Measurements from ENCODE around the gene ZDHHC14. TPM values are rescaled to one million over a fixed set of nuclear protein-coding genes. Genes with fewer than 3 reads are reported as not detected.
A peak's percentile ranks its signal among the peaks of the same experiment; 100 is the strongest.

The ZDHHC14 gene
- total RNA-seq, 6 experiments from 2014 or later, result 5.2 to 6.7 (median 6.0) TPM

DNA sequence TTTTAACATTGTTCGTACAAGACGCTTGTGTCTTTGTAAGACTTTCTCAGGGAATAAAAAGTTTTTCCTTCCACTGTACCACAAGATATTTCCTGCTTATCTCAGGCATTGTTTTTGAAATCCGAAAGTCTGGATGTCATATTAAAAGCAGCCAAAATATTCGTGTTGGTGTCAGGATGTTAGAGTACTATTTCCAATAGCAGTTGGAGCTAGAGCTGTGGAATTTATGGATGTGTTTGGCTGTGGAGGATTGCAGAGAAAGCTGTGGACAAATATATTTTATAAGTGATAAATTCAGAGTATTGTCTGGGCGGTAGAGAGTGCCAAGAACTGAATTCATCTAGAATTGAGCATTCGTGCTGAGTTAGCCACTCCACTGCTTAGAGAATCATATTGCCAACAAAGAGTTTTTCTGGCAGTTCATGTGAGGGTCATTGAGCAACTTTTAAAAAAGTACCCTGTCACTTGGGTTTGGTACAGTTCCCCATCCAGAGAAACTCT, 57.7 kb downstream of the ZDHHC14 start:
- no peak for DNase-seq
- H3K27me3 Mint-ChIP-seq (ENCODE audit: insufficient read depth), result no peaks in the 10 kb centered on the region
- H3K4me1 Mint-ChIP-seq (ENCODE audit: low read depth), result peaks cover 40% of the 10 kb centered on the region
- TF ChIP-seq, protein P1, sequence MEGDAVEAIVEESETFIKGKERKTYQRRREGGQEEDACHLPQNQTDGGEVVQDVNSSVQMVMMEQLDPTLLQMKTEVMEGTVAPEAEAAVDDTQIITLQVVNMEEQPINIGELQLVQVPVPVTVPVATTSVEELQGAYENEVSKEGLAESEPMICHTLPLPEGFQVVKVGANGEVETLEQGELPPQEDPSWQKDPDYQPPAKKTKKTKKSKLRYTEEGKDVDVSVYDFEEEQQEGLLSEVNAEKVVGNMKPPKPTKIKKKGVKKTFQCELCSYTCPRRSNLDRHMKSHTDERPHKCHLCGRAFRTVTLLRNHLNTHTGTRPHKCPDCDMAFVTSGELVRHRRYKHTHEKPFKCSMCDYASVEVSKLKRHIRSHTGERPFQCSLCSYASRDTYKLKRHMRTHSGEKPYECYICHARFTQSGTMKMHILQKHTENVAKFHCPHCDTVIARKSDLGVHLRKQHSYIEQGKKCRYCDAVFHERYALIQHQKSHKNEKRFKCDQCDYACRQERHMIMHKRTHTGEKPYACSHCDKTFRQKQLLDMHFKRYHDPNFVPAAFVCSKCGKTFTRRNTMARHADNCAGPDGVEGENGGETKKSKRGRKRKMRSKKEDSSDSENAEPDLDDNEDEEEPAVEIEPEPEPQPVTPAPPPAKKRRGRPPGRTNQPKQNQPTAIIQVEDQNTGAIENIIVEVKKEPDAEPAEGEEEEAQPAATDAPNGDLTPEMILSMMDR (IDR thresholded peaks at IDR 0.05), result no peak
- H3K27ac Mint-ChIP-seq, result no peak overlapping the region
- H3K9me3 Mint-ChIP-seq, result no peaks in the 10 kb centered on the region
- no peak overlapping the region for H3K4me3 Mint-ChIP-seq
- peaks cover 8% of the 10 kb centered on the region; the same call in 1 of the 2 replicates for H3K36me3 Mint-ChIP-seq (ENCODE audit: low read depth)

DNA sequence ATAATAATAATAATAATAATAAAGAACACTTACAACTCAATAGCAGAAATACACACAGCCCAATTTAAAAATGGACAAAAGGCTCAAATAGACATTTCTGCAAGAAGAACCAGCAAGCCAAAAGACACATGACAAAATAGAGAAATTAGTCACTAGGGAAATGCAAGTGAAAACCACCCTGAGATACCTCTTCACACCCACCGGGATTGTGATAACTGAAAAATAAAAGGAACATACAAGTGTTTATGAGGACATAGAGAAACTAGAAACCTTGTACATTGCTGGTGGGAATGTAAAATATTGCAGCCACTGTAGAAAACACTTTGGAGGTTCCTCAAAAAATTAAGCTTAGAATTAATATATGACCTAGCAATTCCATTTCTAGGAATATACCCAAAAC, 59.2 kb downstream of the ZDHHC14 start:
- peaks cover 34% of the 10 kb centered on the region for H3K4me1 Mint-ChIP-seq (ENCODE audit: low read depth)
- DNase-seq, result no peak
- TF ChIP-seq, protein P1 (IDR thresholded peaks at IDR 0.05), result no peak

DNA sequence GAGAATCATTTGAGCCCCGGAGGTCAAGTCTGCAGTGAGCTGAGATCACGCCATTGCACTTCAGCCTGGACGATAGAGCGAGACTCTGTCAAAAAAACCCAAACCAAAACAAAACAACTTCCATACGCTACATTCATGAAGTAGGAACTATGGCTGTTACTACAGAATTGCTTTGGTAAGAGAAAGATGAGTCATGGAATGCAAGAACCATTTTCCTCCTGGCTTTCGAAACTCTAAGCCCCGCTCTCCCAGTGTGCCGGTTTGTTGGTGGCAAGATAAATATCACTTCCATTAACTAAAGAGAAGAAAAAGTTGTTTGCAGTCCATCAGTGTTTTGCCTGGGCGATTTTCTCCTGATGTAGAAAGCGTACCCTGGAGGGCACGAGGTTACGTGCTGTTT, 61.3 kb downstream of the ZDHHC14 start:
- peaks cover 8% of the 10 kb centered on the region; the same call in 1 of the 2 replicates for H3K36me3 Mint-ChIP-seq (ENCODE audit: low read depth)
- TF ChIP-seq, protein P1 (IDR thresholded peaks at IDR 0.05), result no peak
- DNase-seq, result peak; percentile 39
- peaks cover 39% of the 10 kb centered on the region for H3K4me1 Mint-ChIP-seq (ENCODE audit: low read depth)
- H3K9me3 Mint-ChIP-seq, result no peaks in the 10 kb centered on the region
- H3K27me3 Mint-ChIP-seq (ENCODE audit: insufficient read depth), result no peaks in the 10 kb centered on the region
- peak overlapping the region; percentile 31; the same call in 1 of the 2 replicates for H3K27ac Mint-ChIP-seq
- H3K4me3 Mint-ChIP-seq, result peak overlapping the region; percentile 55; the same call in 1 of the 2 replicates

More for the DNA sequence above, 59.2 kb downstream of the ZDHHC14 start:
- H3K9me3 Mint-ChIP-seq, result no peaks in the 10 kb centered on the region
- H3K4me3 Mint-ChIP-seq, result no peak overlapping the region
- peaks cover 8% of the 10 kb centered on the region; the same call in 1 of the 2 replicates for H3K36me3 Mint-ChIP-seq (ENCODE audit: low read depth)
- H3K27ac Mint-ChIP-seq, result no peak overlapping the region
- H3K27me3 Mint-ChIP-seq (ENCODE audit: insufficient read depth), result no peaks in the 10 kb centered on the region

DNA sequence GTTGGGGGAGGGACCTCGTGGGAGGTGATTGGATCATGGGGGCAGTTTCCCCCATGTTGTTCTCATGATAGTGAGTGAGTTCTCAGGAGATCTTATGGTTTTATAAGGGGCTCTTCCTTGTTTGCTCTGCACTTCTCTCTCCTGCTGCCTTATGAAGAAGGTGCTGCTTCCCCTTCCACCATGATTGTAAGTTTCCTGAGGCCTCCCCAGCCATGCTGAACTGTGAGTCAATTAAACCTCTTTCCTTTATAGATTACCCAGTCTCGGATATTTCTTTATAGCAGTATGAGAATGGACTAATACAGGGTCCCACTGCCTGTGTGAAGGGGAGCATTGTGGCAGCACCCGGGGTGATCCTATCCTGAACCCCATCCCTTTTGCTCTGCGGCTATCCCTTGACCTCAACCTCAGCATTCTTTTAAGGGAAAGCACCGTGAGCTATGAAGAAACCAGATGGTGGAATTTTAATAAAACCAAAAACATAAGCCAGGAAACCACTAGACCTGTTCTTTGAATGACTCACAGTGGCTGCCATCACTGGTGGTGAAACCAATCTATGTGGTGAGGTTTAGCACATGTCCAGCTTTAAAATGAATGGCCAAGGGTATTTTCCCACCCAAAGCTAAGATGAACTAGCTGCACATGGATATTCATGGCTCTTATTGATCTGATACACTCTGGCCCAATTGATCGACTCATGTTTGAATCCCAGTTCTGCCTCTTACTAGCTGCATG, 62.2 kb downstream of the ZDHHC14 start:
- Mint-ChIP-seq H3K4me1 (ENCODE audit: low read depth) (peaks cover 37% of the 10 kb centered on the region), H3K27me3 (ENCODE audit: insufficient read depth) (no peaks in the 10 kb centered on the region), H3K4me3 (no peak overlapping the region), H3K36me3 (ENCODE audit: low read depth) (peaks cover 8% of the 10 kb centered on the region; the same call in 1 of the 2 replicates), H3K9me3 (no peaks in the 10 kb centered on the region), H3K27ac (peak overlapping the region; percentile 65)
- peak; percentile 63 for DNase-seq
- TF ChIP-seq, protein P1 (IDR thresholded peaks at IDR 0.05), result no peak

DNA sequence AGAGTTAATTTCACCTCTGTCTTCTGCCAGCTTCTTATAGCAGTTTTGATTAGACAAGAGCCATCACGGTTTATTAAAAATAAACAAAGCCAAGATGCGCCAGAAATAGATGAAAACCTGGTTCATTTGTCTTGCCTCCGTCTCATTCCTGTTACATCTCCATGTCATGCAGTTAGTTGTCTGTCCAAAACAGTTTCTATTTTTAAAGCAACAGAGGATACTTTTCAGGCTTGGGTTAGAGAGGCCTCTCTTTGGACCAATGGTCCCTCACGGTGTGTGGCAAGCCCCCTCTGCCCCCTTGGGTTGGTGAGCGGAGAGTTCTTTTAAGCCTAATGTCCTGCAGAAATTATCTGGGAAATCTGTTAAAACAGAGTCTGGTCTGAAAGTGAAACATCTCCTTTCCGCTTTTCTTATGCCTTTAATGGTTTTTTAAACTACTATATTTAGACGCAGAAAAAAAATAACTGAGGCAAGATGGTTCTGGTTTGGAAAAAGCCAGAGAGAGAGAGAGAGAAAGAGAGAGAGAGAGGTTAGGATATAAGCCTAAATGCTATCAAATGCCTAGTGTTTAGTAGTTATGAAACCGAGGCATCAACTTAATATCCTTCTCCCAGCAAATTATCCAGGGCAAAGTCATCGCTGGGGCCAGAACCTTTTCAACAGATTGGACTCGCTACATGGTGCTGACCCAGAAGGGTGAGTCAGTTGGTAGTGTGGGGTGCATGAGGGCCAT, 64.5 kb downstream of the ZDHHC14 start:
- Mint-ChIP-seq H3K27ac (no peak overlapping the region), H3K4me1 (ENCODE audit: low read depth) (peaks cover 28% of the 10 kb centered on the region), H3K36me3 (ENCODE audit: low read depth) (peaks cover 8% of the 10 kb centered on the region; the same call in 1 of the 2 replicates), H3K27me3 (ENCODE audit: insufficient read depth) (no peaks in the 10 kb centered on the region), H3K9me3 (no peaks in the 10 kb centered on the region), H3K4me3 (no peak overlapping the region)
- DNase-seq, result no peak
- TF ChIP-seq, protein P1 (IDR thresholded peaks at IDR 0.05), result no peak

Measured in HFFc6 (cell line).